CD14-positive monocyte (primary cell): ENCODE measurements around the gene LRRIQ1. TPM values are rescaled to one million over a fixed set of nuclear protein-coding genes. Genes with fewer than 3 reads are reported as not detected.

Source experiments
- DNase-seq, 3 donors: peaks; one replicate each; pipeline ENCODE4 v3.0.0-alpha.2; 2011 to 2022
- H2AFZ ChIP-seq: 2 replicates; pipeline ENCODE4 v1.6.0; 2012; ENCODE audit warnings: mild to moderate bottlenecking, low read depth, low read length, inconsistent platforms; ENCODE audit not compliant: insufficient read depth, poor library complexity, severe bottlenecking
- H3K27ac ChIP-seq, 2 donors: 1 replicate in 1 of 2; 2 replicates in 1 of 2; pipeline ENCODE4 v1.5.1; 2012 to 2013; ENCODE audit warnings: low read length in 2 of 2, control low read depth in 1 of 2, inconsistent platforms in 1 of 2, low read depth in 1 of 2, mild to moderate bottlenecking in 1 of 2
- H3K27me3 ChIP-seq, 2 donors: one replicate each; pipeline versions ENCODE4 v1.6.0 to v1.6.1; 2011 to 2013; ENCODE audit warnings: low read length in 2 of 2; ENCODE audit not compliant: control insufficient read depth in 2 of 2, insufficient read depth in 2 of 2
- H3K36me3 ChIP-seq, 2 donors: replicated peaks in 1 of 2; 1 replicate in 1 of 2; 2 replicates in 1 of 2; pipeline versions ENCODE4 v1.5.1 to v1.6.1; 2012 to 2013; ENCODE audit warnings: low read length in 2 of 2, control low read depth in 1 of 2, inconsistent platforms in 1 of 2, mild to moderate bottlenecking in 1 of 2; ENCODE audit not compliant: insufficient read depth in 2 of 2, control insufficient read depth in 1 of 2
- H3K4me1 ChIP-seq, 2 donors: 1 replicate in 1 of 2; 2 replicates in 1 of 2; pipeline versions ENCODE4 v1.5.1 to v1.6.1; 2012 to 2013; ENCODE audit warnings: low read length in 2 of 2, control low read depth in 1 of 2, inconsistent platforms in 1 of 2, mild to moderate bottlenecking in 1 of 2, moderate library complexity in 1 of 2; ENCODE audit not compliant: insufficient read depth in 2 of 2, control insufficient read depth in 1 of 2
- H3K4me2 ChIP-seq: replicated peaks from 2 replicates; pipeline ENCODE3; 2012; ENCODE audit warnings: low read length, moderate library complexity, mild to moderate bottlenecking; ENCODE audit not compliant: poor library complexity, severe bottlenecking; ENCODE audit errors: extremely low read depth
- H3K4me3 ChIP-seq, 3 experiments: fragments of 200-600 bp in 1 of 3; sonication (generic) in 1 of 3; replicated peaks in 1 of 3; 1 replicate in 2 of 3; 2 replicates in 1 of 3; pipeline ENCODE4 v1.5.1; 2011 to 2013; ENCODE audit warnings: low read length in 3 of 3, mild to moderate bottlenecking in 3 of 3, control low read depth in 2 of 3, low read depth in 2 of 3, inconsistent platforms in 1 of 3, moderate library complexity in 1 of 3
- H3K79me2 ChIP-seq: 2 replicates; pipeline ENCODE4 v1.6.0; 2012; ENCODE audit warnings: mild to moderate bottlenecking, control low read depth, inconsistent platforms, low read length, moderate library complexity; ENCODE audit not compliant: insufficient read depth
- H3K9ac ChIP-seq: 2 replicates; pipeline ENCODE4 v1.6.0; 2017; ENCODE audit warnings: low read length, mild to moderate bottlenecking; ENCODE audit not compliant: insufficient read depth, poor library complexity, severe bottlenecking
- H3K9me3 ChIP-seq, 2 donors: replicated peaks in 1 of 2; 1 replicate in 1 of 2; 2 replicates in 1 of 2; pipeline versions ENCODE4 v1.5.1 to v1.6.1; 2012 to 2013; ENCODE audit warnings: low read length in 2 of 2, control low read depth in 1 of 2; ENCODE audit not compliant: control insufficient read depth in 1 of 2, insufficient read depth in 1 of 2
- H4K20me1 ChIP-seq: 2 replicates; pipeline ENCODE4 v1.6.0; 2012; ENCODE audit warnings: mild to moderate bottlenecking, low read length, control low read depth, moderate library complexity; ENCODE audit not compliant: insufficient read depth
- H3K27ac Mint-ChIP-seq, 7 donors: one replicate each; pipeline ENCODE4 v1.8.0; 2020; ENCODE audit warnings: mild to moderate bottlenecking in 7 of 7, mixed read lengths in 7 of 7, moderate library complexity in 6 of 7, inconsistent platforms in 2 of 7
- H3K27me3 Mint-ChIP-seq, 3 donors: one replicate each; pipeline ENCODE4 v1.8.0; 2021 to 2022; ENCODE audit warnings: low read depth in 3 of 3, mild to moderate bottlenecking in 3 of 3, mixed read lengths in 3 of 3, moderate library complexity in 3 of 3, inconsistent platforms in 1 of 3
- H3K36me3 Mint-ChIP-seq, 2 donors: one replicate each; pipeline ENCODE4 v1.8.0; 2020; ENCODE audit warnings: mixed read lengths in 2 of 2, inconsistent platforms in 1 of 2, mild to moderate bottlenecking in 1 of 2
- H3K4me1 Mint-ChIP-seq: one replicate; pipeline ENCODE4 v1.8.0; 2020; ENCODE audit warnings: mild to moderate bottlenecking, mixed read lengths
- H3K4me3 Mint-ChIP-seq, 2 donors: one replicate each; pipeline ENCODE4 v1.8.0; 2020; ENCODE audit warnings: mild to moderate bottlenecking in 2 of 2, mixed read lengths in 2 of 2, moderate library complexity in 1 of 2
- H3K9me3 Mint-ChIP-seq, 7 donors: one replicate each; pipeline ENCODE4 v1.8.0; 2020 to 2022; ENCODE audit warnings: mixed read lengths in 7 of 7, mild to moderate bottlenecking in 6 of 7, moderate library complexity in 6 of 7, inconsistent platforms in 2 of 7
- CTCF ChIP-seq: fragments of 200-600 bp; IDR thresholded peaks from one replicate; pipeline ENCODE4 v1.8.0; 2022; ENCODE audit warnings: antibody characterized with exemption, mild to moderate bottlenecking
- WGBS: methylation state at CpG from one replicate; pipeline ENCODE4 v1.1.5; 2013; ENCODE audit warnings: missing lambda C conversion rate; ENCODE audit not compliant: insufficient coverage; 5-methylcytosine and 5-hydroxymethylcytosine counted together
- intact Hi-C, 2 donors: fragments of 100-400 bp; cut with micrococcal nuclease; formaldehyde crosslinking; loops; one replicate each; pipeline versions ENCODE4 v1.15.0 to v1.15.1; 2023
- polyA plus RNA-seq, 3 donors: library from polyadenylated mRNA; depleted of rRNA in 1 of 3; unstranded in 2 of 3; stranded (reverse) in 1 of 3; fragments of 300-500 nt in 2 of 3; fragments of >200 nt in 1 of 3; fragmentation: Illumina TruSeq in 2 of 3; gene quantifications; 1 replicate in 2 of 3; 2 replicates in 1 of 3; pipeline ENCODE4 v1.2.3, GENCODE V29; 2012 to 2021

Gene LRRIQ1
- polyA plus RNA-seq, 3 donors = not detected

GRCh38 chr12:85155791-85156190 is 119.6 kb downstream of the LRRIQ1 start:
- Mint-ChIP-seq H3K36me3 (no peaks in the 10 kb centered on the region), H3K4me3 (no peak overlapping the region), H3K27me3 (no peaks in the 10 kb centered on the region), H3K4me1 (no peaks in the 10 kb centered on the region), H3K27ac (no peak overlapping the region), H3K9me3 (no peaks in the 10 kb centered on the region)
- Histone ChIP-seq H3K79me2 (no peaks in the 10 kb centered on the region), H3K27ac (no peak overlapping the region), H4K20me1 (no peaks in the 10 kb centered on the region), H3K9ac (no peak overlapping the region), H2AFZ (no peak overlapping the region), H3K4me2 (no peak overlapping the region), H3K4me1 (no peaks in the 10 kb centered on the region), H3K4me3 (no peak overlapping the region), H3K36me3 (no peaks in the 10 kb centered on the region), H3K27me3 (no peaks in the 10 kb centered on the region), H3K9me3 (no peaks in the 10 kb centered on the region)
- TF ChIP-seq CTCF = no peak
- no CpG with 5 or more reads among the region's 2 CpGs for WGBS
- DNase-seq = no peak
- intact Hi-C loops = no loop called here

GRCh38 chr12:85156569-85156968 is 120.4 kb downstream of the LRRIQ1 start:
- H3K27ac Mint-ChIP-seq = no peak overlapping the region
- H3K36me3 Mint-ChIP-seq = no peaks in the 10 kb centered on the region
- no peak for TF ChIP-seq CTCF
- Histone ChIP-seq H4K20me1 (no peaks in the 10 kb centered on the region), H3K36me3 (no peaks in the 10 kb centered on the region), H3K27ac (no peak overlapping the region), H3K4me3 (no peak overlapping the region), H3K27me3 (no peaks in the 10 kb centered on the region), H3K9ac (no peak overlapping the region), H3K4me1 (no peaks in the 10 kb centered on the region), H3K9me3 (no peaks in the 10 kb centered on the region), H3K4me2 (no peak overlapping the region), H2AFZ (no peak overlapping the region), H3K79me2 (no peaks in the 10 kb centered on the region)
- intact Hi-C loops = no loop called here
- no peak overlapping the region for H3K4me3 Mint-ChIP-seq
- H3K9me3 Mint-ChIP-seq = no peaks in the 10 kb centered on the region
- no peak for DNase-seq
- peaks cover 0 to 1% (median 0%) of the 10 kb centered on the region in 3 donors for H3K27me3 Mint-ChIP-seq
- no CpG with 5 or more reads among the region's 3 CpGs for WGBS
- H3K4me1 Mint-ChIP-seq = no peaks in the 10 kb centered on the region
